ENCODE results near the gene TFAP2C.
"Not testable (repeated sequence)": the region's sequence is repeated elsewhere in the genome, so short reads cannot be mapped to it uniquely, and the experiment has no call there.

The TFAP2C gene

GRCh38 chr20:56616716-56617115 is 12.4 kb upstream of the TFAP2C start:
- TF ChIP-seq ISL1 (CRISPR knock-in tag; IDR thresholded peaks at IDR 0.05) (no peak), ZNF8 (CRISPR knock-in tag; IDR thresholded peaks at IDR 0.05) (no peak), ZNF565 (CRISPR knock-in tag; conservative IDR thresholded peaks at IDR 0.05; ENCODE audit: low read depth) (no peak), ZC3H10 (CRISPR knock-in tag; IDR thresholded peaks at IDR 0.05) (no peak), BACH2 (CRISPR knock-in tag; IDR thresholded peaks at IDR 0.05; ENCODE audit: borderline replicate concordance) (no peak), TSHZ2 (CRISPR knock-in tag; IDR thresholded peaks at IDR 0.05) (no peak), CREB5 (CRISPR knock-in tag; IDR thresholded peaks at IDR 0.05; ENCODE audit: low read depth) (no peak), PATZ1 (CRISPR knock-in tag; IDR thresholded peaks at IDR 0.05; ENCODE audit: borderline replicate concordance) (no peak)
- ATAC-seq, result no peak

DNA sequence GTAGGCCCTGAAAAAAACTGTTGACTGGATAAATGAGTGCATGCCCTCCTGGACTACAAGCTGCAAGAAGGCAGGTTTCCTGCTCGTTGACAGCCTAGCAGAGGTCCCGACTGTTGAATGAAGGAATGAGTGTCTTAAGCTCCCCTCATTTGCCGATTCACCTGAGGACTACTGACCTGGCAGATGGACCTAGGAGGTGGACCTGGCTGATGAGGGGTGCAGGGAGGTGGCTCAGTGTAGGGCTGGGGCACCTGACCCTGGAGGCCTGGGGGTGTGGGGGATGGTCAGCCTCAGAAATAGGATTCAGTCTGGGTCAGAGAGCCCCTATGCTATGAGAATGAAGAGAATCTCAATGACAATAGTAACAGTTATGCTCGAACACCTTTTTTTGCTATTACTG is 11.6 kb upstream of the TFAP2C start:
- TF ChIP-seq ZNF565 (CRISPR knock-in tag; conservative IDR thresholded peaks at IDR 0.05; ENCODE audit: low read depth) (no peak), SNAI2 (CRISPR knock-in tag; IDR thresholded peaks at IDR 0.05) (no peak)
- ATAC-seq, result no peak

DNA sequence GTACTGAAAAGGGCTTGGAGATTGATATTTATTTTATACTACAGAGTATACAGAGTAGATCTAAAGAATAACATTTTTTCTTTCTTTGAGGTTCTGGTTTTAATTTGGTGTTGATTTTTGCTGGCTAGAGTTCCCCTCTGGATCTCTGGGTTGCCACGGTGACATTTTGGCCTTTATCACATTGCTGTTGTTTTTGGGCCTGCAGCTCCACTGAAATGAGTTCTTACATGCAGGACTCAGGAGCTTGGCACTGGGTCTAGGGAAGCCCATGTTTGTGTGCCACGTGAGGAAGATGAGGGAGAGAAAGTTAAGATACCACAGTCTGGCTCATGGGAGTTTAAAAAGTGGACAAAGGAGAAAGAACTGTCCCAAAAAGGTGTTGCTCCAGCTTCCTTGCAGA is 7.4 kb upstream of the TFAP2C start:
- ATAC-seq, result no peak
- TF ChIP-seq ZNF8 (CRISPR knock-in tag; IDR thresholded peaks at IDR 0.05), result no peak
- no peak for TF ChIP-seq POU6F1 (CRISPR knock-in tag; IDR thresholded peaks at IDR 0.05; ENCODE audit: borderline replicate concordance, low read depth)
- no peak for TF ChIP-seq ZC3H10 (CRISPR knock-in tag; IDR thresholded peaks at IDR 0.05)
- no peak for TF ChIP-seq SNAI2 (CRISPR knock-in tag; IDR thresholded peaks at IDR 0.05)
- TF ChIP-seq, protein P1, sequence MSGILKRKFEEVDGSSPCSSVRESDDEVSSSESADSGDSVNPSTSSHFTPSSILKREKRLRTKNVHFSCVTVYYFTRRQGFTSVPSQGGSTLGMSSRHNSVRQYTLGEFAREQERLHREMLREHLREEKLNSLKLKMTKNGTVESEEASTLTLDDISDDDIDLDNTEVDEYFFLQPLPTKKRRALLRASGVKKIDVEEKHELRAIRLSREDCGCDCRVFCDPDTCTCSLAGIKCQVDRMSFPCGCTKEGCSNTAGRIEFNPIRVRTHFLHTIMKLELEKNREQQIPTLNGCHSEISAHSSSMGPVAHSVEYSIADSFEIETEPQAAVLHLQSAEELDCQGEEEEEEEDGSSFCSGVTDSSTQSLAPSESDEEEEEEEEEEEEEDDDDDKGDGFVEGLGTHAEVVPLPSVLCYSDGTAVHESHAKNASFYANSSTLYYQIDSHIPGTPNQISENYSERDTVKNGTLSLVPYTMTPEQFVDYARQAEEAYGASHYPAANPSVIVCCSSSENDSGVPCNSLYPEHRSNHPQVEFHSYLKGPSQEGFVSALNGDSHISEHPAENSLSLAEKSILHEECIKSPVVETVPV (CRISPR knock-in tag; IDR thresholded peaks at IDR 0.05), result no peak
- no peak for TF ChIP-seq ISL1 (CRISPR knock-in tag; IDR thresholded peaks at IDR 0.05)
- TF ChIP-seq ZNF565 (CRISPR knock-in tag; conservative IDR thresholded peaks at IDR 0.05; ENCODE audit: low read depth), result no peak

GRCh38 chr20:56623930-56624329 is 5.2 kb upstream of the TFAP2C start:
- not testable (repeated sequence) for ATAC-seq

DNA sequence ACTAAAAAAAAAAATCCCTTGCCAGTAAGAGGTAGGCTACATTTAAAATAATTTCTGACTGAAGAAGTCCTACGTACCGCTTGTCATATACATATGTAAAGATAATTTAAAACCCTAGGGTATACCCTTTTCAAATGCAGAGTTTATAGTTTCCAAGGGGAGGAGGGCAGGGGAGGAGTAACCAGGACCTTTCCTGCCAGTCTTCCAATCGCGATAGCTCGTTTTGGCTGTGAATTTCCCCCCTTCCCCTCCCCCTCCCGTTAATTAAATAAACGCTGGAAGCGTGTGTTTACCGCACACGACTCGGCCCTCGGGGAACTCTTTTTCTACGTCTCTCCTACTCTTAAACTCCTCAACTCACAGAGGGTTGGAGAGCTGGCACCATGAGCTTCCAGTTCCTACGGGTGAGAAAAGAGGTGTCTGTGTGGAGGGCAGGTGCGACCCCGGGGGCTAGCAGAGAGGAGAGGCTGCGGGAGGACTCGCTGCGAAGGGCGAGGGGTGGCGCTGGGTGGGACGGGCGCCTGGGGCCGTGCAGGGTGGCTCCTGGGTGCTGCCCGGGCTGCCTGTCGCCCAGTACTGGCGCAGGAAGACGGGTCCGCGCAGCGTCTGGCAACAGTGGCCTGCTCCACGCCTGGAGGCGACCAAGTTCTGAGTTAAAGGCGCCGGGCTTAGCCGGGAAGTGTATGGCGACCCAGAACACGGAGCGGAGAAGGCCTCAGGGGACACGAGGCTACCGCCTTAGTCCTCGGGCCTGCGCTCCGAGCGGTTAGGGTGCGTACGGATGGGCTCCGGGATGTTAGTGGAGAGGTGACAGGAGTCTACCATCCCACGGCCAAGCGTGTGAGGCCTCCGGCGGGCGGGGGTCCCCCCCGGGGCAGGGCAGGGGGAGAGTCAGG is 4.1 kb upstream of the TFAP2C start:
- ATAC-seq, result no peak
- TF ChIP-seq ISL1 (CRISPR knock-in tag; IDR thresholded peaks at IDR 0.05), result no peak
- no peak for TF ChIP-seq OSR1 (CRISPR knock-in tag; IDR thresholded peaks at IDR 0.05)
- TF ChIP-seq TSHZ2 (CRISPR knock-in tag; IDR thresholded peaks at IDR 0.05), result no peak
- TF ChIP-seq ZNF8 (CRISPR knock-in tag; IDR thresholded peaks at IDR 0.05), result no peak
- TF ChIP-seq TOX (CRISPR knock-in tag; IDR thresholded peaks at IDR 0.05; ENCODE audit: borderline replicate concordance), result no peak
- TF ChIP-seq ZNF565 (CRISPR knock-in tag; conservative IDR thresholded peaks at IDR 0.05; ENCODE audit: low read depth), result no peak
- no peak for TF ChIP-seq PPARA (CRISPR knock-in tag; IDR thresholded peaks at IDR 0.05; ENCODE audit: borderline replicate concordance)
- no peak for TF ChIP-seq PATZ1 (CRISPR knock-in tag; IDR thresholded peaks at IDR 0.05; ENCODE audit: borderline replicate concordance)
- no peak for TF ChIP-seq ESRRG (CRISPR knock-in tag; IDR thresholded peaks at IDR 0.05)
- no peak for TF ChIP-seq CSDC2 (CRISPR knock-in tag; IDR thresholded peaks at IDR 0.05)
- TF ChIP-seq ZFP3 (CRISPR knock-in tag; IDR thresholded peaks at IDR 0.05), result no peak
- no peak for TF ChIP-seq BACH2 (CRISPR knock-in tag; IDR thresholded peaks at IDR 0.05; ENCODE audit: borderline replicate concordance)
